OCI-LY1 (cell line): Measurements from ENCODE around the gene HBB.

Experiments used
- H2AFZ ChIP-seq: fragments of 200-600 bp; sonication (generic), shearing (Covaris generic); 2 replicates; pipeline ENCODE4 v1.6.0; 2014; ENCODE audit warnings: antibody characterized with exemption, mild to moderate bottlenecking, low read length
- H3F3A ChIP-seq: fragments of 200-600 bp; sonication (generic), shearing (Covaris generic); 2 replicates; pipeline ENCODE4 v1.6.0; 2014; ENCODE audit warnings: mild to moderate bottlenecking, antibody characterized with exemption, low read length, moderate library complexity; ENCODE audit not compliant: insufficient read depth
- H3K27ac ChIP-seq: fragments of 200-600 bp; sonication (generic); 2 replicates; pipeline ENCODE4 v1.5.1; 2014; ENCODE audit warnings: low read length, mixed run types, mild to moderate bottlenecking, low read depth; ENCODE audit not compliant: poor library complexity, severe bottlenecking
- H3K27me3 ChIP-seq: fragments of 200-600 bp; sonication (generic); 2 replicates; pipeline ENCODE4 v1.6.0; 2014; ENCODE audit warnings: antibody characterized with exemption, mild to moderate bottlenecking, low read length, moderate library complexity; ENCODE audit not compliant: insufficient read depth
- H3K36me3 ChIP-seq: fragments of 200-600 bp; sonication (generic); 2 replicates; pipeline ENCODE4 v1.6.1; 2014; ENCODE audit warnings: mild to moderate bottlenecking, antibody characterized with exemption, low read length, moderate library complexity, mixed read lengths; ENCODE audit not compliant: insufficient read depth
- H3K4me1 ChIP-seq: fragments of 200-600 bp; sonication (generic); 2 replicates; pipeline ENCODE4 v1.5.1; 2014; ENCODE audit warnings: mild to moderate bottlenecking, low read length, moderate library complexity; ENCODE audit not compliant: insufficient read depth, severe bottlenecking
- H3K4me2 ChIP-seq: fragments of 200-600 bp; sonication (generic), shearing (Covaris generic); 2 replicates; pipeline ENCODE4 v1.6.1; 2014; ENCODE audit warnings: low read length
- H3K4me3 ChIP-seq: fragments of 200-600 bp; sonication (generic); 2 replicates; pipeline ENCODE4 v1.5.1; 2014; ENCODE audit warnings: low read length, low read depth, mild to moderate bottlenecking, mixed read lengths; ENCODE audit not compliant: poor library complexity, severe bottlenecking
- H3K79me2 ChIP-seq: fragments of 200-600 bp; shearing (Covaris generic); 2 replicates; pipeline ENCODE4 v1.6.1; 2016; ENCODE audit warnings: mixed run types, low read length, mixed read lengths; ENCODE audit not compliant: insufficient read depth
- H3K9ac ChIP-seq: fragments of 200-600 bp; sonication (generic), shearing (Covaris generic); 2 replicates; pipeline ENCODE4 v1.6.1; 2014; ENCODE audit warnings: mild to moderate bottlenecking, low read length, mixed read lengths
- H3K9me2 ChIP-seq: fragments of 200-600 bp; sonication (generic), shearing (Covaris generic); 2 replicates; pipeline ENCODE4 v1.6.1; 2014; ENCODE audit warnings: low read depth, mild to moderate bottlenecking, low read length, mixed read lengths
- H3K9me3 ChIP-seq: fragments of 200-600 bp; shearing (Covaris generic); 2 replicates; pipeline ENCODE4 v1.6.1; 2014; ENCODE audit warnings: low read length, mixed read lengths
- H4K20me1 ChIP-seq: fragments of 200-600 bp; sonication (generic), shearing (Covaris generic); 2 replicates; pipeline ENCODE4 v1.6.0; 2016; ENCODE audit warnings: mild to moderate bottlenecking, low read length; ENCODE audit not compliant: insufficient read depth
- CTCF ChIP-seq: fragments of 200-600 bp; sonication (generic), shearing (Covaris generic); IDR thresholded peaks from 2 replicates; pipeline ENCODE4 v1.5.1; 2017; ENCODE audit warnings: mild to moderate bottlenecking, antibody characterized with exemption, low read length, moderate library complexity, mixed read lengths
- EZH2 ChIP-seq: fragments of 200-600 bp; sonication (generic), shearing (Covaris generic); IDR thresholded peaks from 2 replicates; pipeline ENCODE4 v1.8.0; 2017; ENCODE audit warnings: borderline replicate concordance, mixed run types, mild to moderate bottlenecking, antibody characterized with exemption, low read length, moderate library complexity, mixed read lengths

HBB gene

DNA sequence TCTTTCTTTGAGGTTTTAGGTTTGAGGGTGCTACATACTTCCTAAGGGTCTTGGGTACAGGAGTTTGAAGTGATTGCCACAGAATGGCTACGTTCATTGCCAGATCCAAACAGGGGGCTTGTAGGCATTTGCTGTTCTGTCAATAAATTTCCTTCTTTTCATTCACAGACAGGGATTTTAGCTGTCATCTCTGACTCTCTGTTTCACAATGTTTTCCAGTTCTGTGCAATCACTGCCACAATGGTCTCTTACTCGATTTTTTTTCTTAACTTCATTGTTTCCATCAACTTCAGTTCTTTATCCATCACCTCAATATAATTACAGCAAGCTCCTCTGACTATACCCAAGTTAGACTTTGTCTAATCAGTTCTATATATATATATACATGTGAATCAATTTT, 13.6 kb upstream of the HBB start:
- Histone ChIP-seq H3K4me3 (no peak overlapping the region), H3K9me2 (no peaks in the 10 kb centered on the region), H3K79me2 (no peaks in the 10 kb centered on the region), H3K4me1 (no peaks in the 10 kb centered on the region), H3K27me3 (no peaks in the 10 kb centered on the region), H3K9ac (no peak overlapping the region), H3K36me3 (no peaks in the 10 kb centered on the region), H4K20me1 (no peaks in the 10 kb centered on the region), H3K27ac (no peak overlapping the region), H3K4me2 (no peak overlapping the region), H3F3A (no peaks in the 10 kb centered on the region), H3K9me3 (no peaks in the 10 kb centered on the region), H2AFZ (no peak overlapping the region)
- TF ChIP-seq EZH2 (no peak), CTCF (no peak)

DNA sequence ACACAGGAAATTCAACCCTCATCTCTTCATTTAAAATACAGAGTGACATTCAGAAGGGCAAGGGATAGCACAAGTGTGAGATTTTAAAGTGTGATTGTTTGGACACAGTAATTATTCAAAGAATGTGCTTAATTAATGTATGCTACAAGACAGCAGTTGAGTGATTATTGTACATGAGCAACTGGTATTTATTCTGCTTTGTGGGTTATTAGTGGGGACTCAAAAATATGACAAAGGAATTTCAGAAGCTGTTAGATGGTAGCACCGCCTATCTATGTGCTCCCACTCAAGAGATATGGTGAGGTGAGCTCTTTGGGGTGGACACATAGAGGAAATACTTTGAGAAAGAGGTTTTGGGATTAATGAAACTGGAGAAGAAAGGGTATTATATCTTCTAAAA, 13.2 kb upstream of the HBB start:
- no peaks in the 10 kb centered on the region for H3K4me1 ChIP-seq
- H3K9me3 ChIP-seq = no peaks in the 10 kb centered on the region
- no peak overlapping the region for H3K4me2 ChIP-seq
- H2AFZ ChIP-seq = no peak overlapping the region
- no peak overlapping the region for H3K9ac ChIP-seq
- H3K4me3 ChIP-seq = no peak overlapping the region
- no peaks in the 10 kb centered on the region for H3K27me3 ChIP-seq
- no peaks in the 10 kb centered on the region for H3F3A ChIP-seq
- TF ChIP-seq EZH2 (no peak), CTCF (no peak)
- H3K36me3 ChIP-seq = no peaks in the 10 kb centered on the region
- no peaks in the 10 kb centered on the region for H3K79me2 ChIP-seq
- H3K27ac ChIP-seq = no peak overlapping the region
- no peaks in the 10 kb centered on the region for H4K20me1 ChIP-seq
- no peaks in the 10 kb centered on the region for H3K9me2 ChIP-seq

GRCh38 chr11:5239046-5239445, 12.2 kb upstream of the HBB start:
- Histone ChIP-seq H4K20me1 (no peaks in the 10 kb centered on the region), H3K9me2 (no peaks in the 10 kb centered on the region), H3K9ac (no peak overlapping the region), H3K4me3 (no peak overlapping the region), H2AFZ (no peak overlapping the region), H3K27ac (no peak overlapping the region), H3K27me3 (no peaks in the 10 kb centered on the region), H3K9me3 (no peaks in the 10 kb centered on the region), H3K4me2 (no peak overlapping the region), H3K36me3 (no peaks in the 10 kb centered on the region), H3K4me1 (no peaks in the 10 kb centered on the region), H3F3A (no peaks in the 10 kb centered on the region), H3K79me2 (no peaks in the 10 kb centered on the region)
- TF ChIP-seq CTCF (no peak), EZH2 (no peak)
